LNCAP (cell line): Measurements from ENCODE around the gene BABAM2.

ENCODE experiments used
- CTCF ChIP-seq: fragments of 450-650 bp; IDR thresholded peaks from 2 replicates; pipeline ENCODE4 v1.5.1; 2017; ENCODE audit warnings: mild to moderate bottlenecking

The BABAM2 gene

GRCh38 chr2:28286678-28287077 is 396.1 kb downstream of the BABAM2 start:
- no peak for TF ChIP-seq CTCF

GRCh38 chr2:28287256-28287915 is 396.9 kb downstream of the BABAM2 start:
- TF ChIP-seq CTCF: no peak

GRCh38 chr2:28288620-28289019 is 398.1 kb downstream of the BABAM2 start:
- TF ChIP-seq CTCF: no peak

- TF ChIP-seq CTCF: no peak
Measured at GRCh38 chr2:28291811-28292440, 401.4 kb downstream of the BABAM2 start.

- no peak for TF ChIP-seq CTCF
Measured at GRCh38 chr2:28292491-28292890, 402.0 kb downstream of the BABAM2 start.

GRCh38 chr2:28293416-28293815 is 402.9 kb downstream of the BABAM2 start:
- no peak for TF ChIP-seq CTCF

- no peak for TF ChIP-seq CTCF
Measured at GRCh38 chr2:28294451-28294850, 403.9 kb downstream of the BABAM2 start.
